Measurements from ENCODE around the gene NDUFS3. TPM values are rescaled to one million over a fixed set of nuclear protein-coding genes. Genes with fewer than 3 reads are reported as not detected.
"Not testable (repeated sequence)": the region's sequence is repeated elsewhere in the genome, so short reads cannot be mapped to it uniquely, and the experiment has no call there.

NDUFS3 gene
- 119 TPM for polyA plus RNA-seq (2013, experiment 1 of 2)
- polyA plus RNA-seq (2013, experiment 2 of 2): 110 TPM

- peak within 1 kb of the TSS; percentile 94 for H3K9ac ChIP-seq (ENCODE audit: low read depth, low read length)
- H3K27me3 ChIP-seq (ENCODE audit: insufficient read depth, low read length): no peaks in the 10 kb centered on the region
- peak within 1 kb of the TSS; percentile 88 for H3K27ac ChIP-seq (ENCODE audit: low read depth, low read length)
- H3K9me3 ChIP-seq (ENCODE audit: insufficient read depth, low read depth, low read length): no peaks in the 10 kb centered on the region
- peaks cover 8% of the 10 kb centered on the region; the same call in 1 of the 2 replicates for H3K4me1 ChIP-seq (ENCODE audit: insufficient read depth, low read length)
- WGBS: under 1% methylated on average over 72 of the region's 72 CpGs
- H3K4me3 ChIP-seq (ENCODE audit: low read length): peak within 1 kb of the TSS; percentile 94
- H3K36me3 ChIP-seq (ENCODE audit: insufficient read depth, low read length): peaks cover 67% of the 10 kb centered on the region
Observed at GRCh38 chr11:47578524-47579494, at the start of gene NDUFS3, which contains the start of gene KBTBD4. Gene NDUFS3 (plus strand): TSS chr11:47579074. CDS start chr11:47579092, 18 bp downstream. Gene KBTBD4 (minus strand): TSS chr11:47578970. CDS start chr11:47578951, 19 bp downstream.

DNA sequence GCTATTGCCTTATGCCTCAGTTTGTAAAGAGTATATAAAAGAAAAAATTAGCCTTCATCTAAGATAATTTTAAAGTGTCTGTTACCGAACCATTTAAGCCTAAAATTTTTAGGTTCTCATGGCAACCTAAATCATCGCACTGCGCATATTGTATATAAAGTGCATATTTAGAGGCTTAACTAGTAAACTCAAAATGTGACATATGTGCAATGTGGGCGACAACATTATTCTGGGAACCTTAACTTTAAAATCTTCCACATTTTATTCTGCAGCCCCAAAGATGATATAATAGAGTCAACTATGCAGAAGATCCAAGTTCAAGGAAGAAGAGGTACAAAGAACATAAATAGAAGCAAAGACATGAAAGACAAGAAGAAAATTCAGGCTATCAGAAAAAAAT is 48.9 kb upstream of the NDUFS3 start:
- no peak overlapping the region for H3K9ac ChIP-seq (ENCODE audit: low read depth, low read length)
- H3K4me3 ChIP-seq (ENCODE audit: low read length): no peak overlapping the region
- no peak overlapping the region for H3K27ac ChIP-seq (ENCODE audit: low read depth, low read length)
- no peaks in the 10 kb centered on the region for H3K9me3 ChIP-seq (ENCODE audit: insufficient read depth, low read depth, low read length)
- peaks cover 9% of the 10 kb centered on the region for H3K36me3 ChIP-seq (ENCODE audit: insufficient read depth, low read length)
- 100% methylated on average over 3 of the region's 4 CpGs for WGBS
- H3K27me3 ChIP-seq (ENCODE audit: insufficient read depth, low read length): no peaks in the 10 kb centered on the region
- H3K4me1 ChIP-seq (ENCODE audit: insufficient read depth, low read length): peaks cover 21% of the 10 kb centered on the region

- not testable (repeated sequence) for H3K4me3 ChIP-seq (ENCODE audit: low read length); H3K9ac ChIP-seq (ENCODE audit: low read depth, low read length); H3K9me3 ChIP-seq (ENCODE audit: insufficient read depth, low read depth, low read length); H3K27ac ChIP-seq (ENCODE audit: low read depth, low read length); H3K27me3 ChIP-seq (ENCODE audit: insufficient read depth, low read length)
- WGBS: 94% methylated on average over 9 of the region's 9 CpGs
- peaks cover 13% of the 10 kb centered on the region for H3K4me1 ChIP-seq (ENCODE audit: insufficient read depth, low read length)
- peaks cover 12% of the 10 kb centered on the region for H3K36me3 ChIP-seq (ENCODE audit: insufficient read depth, low read length)
Observed at GRCh38 chr11:47530721-47531120, 48.2 kb upstream of the NDUFS3 start.

GRCh38 chr11:47531666-47532065 is 47.2 kb upstream of the NDUFS3 start:
- Histone ChIP-seq H3K36me3 (ENCODE audit: insufficient read depth, low read length) (peaks cover 20% of the 10 kb centered on the region), H3K4me1 (ENCODE audit: insufficient read depth, low read length) (0 out of 2 replicates have a peak, but pooled peaks cover 5% of the 10 kb centered on the region), H3K27me3 (ENCODE audit: insufficient read depth, low read length) (no peaks in the 10 kb centered on the region), H3K27ac (ENCODE audit: low read depth, low read length) (no peak overlapping the region), H3K4me3 (ENCODE audit: low read length) (no peak overlapping the region), H3K9ac (ENCODE audit: low read depth, low read length) (no peak overlapping the region), H3K9me3 (ENCODE audit: insufficient read depth, low read depth, low read length) (no peaks in the 10 kb centered on the region)
- 90% methylated on average over 3 of the region's 3 CpGs for WGBS

DNA sequence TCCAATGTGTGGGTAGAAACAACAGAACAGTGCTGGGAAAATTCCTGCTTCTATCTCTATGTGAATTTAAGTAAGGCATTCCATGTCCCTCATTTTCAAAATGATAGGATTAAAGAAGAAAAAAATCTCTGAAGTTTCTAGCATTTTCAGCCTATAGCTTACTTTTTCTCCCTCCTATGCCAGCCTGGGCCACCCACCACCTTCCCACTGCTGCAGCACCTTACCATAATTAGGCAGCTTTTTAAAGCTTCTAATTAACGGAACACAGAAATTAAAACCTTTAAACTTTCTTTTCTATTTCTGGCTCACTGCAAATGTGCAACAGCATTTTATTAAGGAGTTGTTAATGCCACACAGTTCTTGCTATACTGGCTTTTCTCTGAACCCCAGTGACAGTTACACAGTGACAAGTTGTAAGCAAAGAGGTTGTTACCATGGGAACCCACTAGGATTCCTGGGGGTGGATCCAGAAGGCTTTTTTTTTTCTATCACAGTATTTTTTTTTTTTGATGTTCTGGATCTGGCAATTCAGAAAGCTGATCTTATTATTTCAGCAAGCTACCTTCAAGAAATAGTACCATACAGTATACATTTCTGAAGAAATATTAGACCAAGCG is 46.2 kb upstream of the NDUFS3 start:
- WGBS: 96% methylated on average over 2 of the region's 2 CpGs
- H3K36me3 ChIP-seq (ENCODE audit: insufficient read depth, low read length): peaks cover 22% of the 10 kb centered on the region
- H3K27me3 ChIP-seq (ENCODE audit: insufficient read depth, low read length): no peaks in the 10 kb centered on the region
- no peak overlapping the region for H3K9ac ChIP-seq (ENCODE audit: low read depth, low read length)
- H3K9me3 ChIP-seq (ENCODE audit: insufficient read depth, low read depth, low read length): no peaks in the 10 kb centered on the region
- H3K27ac ChIP-seq (ENCODE audit: low read depth, low read length): no peak overlapping the region
- 0 out of 2 replicates have a peak, but pooled peaks cover 5% of the 10 kb centered on the region for H3K4me1 ChIP-seq (ENCODE audit: insufficient read depth, low read length)
- no peak overlapping the region for H3K4me3 ChIP-seq (ENCODE audit: low read length)

DNA sequence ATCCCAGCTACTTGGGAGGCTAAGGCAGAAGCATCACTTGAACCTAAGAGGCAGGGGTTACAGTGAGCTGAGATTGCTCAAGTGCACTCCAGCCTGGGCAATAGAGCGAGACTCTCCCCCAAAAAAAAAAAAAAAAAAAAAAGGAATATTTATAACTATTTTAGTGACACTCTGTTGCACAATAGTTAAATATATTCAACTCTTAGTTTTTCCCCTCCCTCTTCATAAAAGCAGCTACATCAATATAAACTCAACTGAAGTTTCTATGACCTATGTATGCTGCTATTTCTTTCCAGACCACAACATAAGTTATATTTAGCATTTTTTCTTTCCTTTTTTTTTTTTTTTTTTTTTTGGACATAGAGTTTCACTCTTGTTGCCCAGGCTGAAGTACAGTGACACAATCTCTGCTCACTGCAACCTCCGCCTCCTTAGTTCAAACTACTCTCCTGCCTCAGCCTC is 45.2 kb upstream of the NDUFS3 start:
- no peak overlapping the region for H3K27ac ChIP-seq (ENCODE audit: low read depth, low read length)
- no peak overlapping the region for H3K4me3 ChIP-seq (ENCODE audit: low read length)
- no peaks in the 10 kb centered on the region for H3K27me3 ChIP-seq (ENCODE audit: insufficient read depth, low read length)
- no peaks in the 10 kb centered on the region for H3K9me3 ChIP-seq (ENCODE audit: insufficient read depth, low read depth, low read length)
- no peak overlapping the region for H3K9ac ChIP-seq (ENCODE audit: low read depth, low read length)
- peaks cover 8% of the 10 kb centered on the region; the same call in 1 of the 2 replicates for H3K4me1 ChIP-seq (ENCODE audit: insufficient read depth, low read length)
- H3K36me3 ChIP-seq (ENCODE audit: insufficient read depth, low read length): peaks cover 22% of the 10 kb centered on the region
- WGBS: 100% methylated on average over 1 of the region's 2 CpGs

GRCh38 chr11:47534704-47535251 is 44.1 kb upstream of the NDUFS3 start:
- Histone ChIP-seq H3K9ac (ENCODE audit: low read depth, low read length) (no peak overlapping the region), H3K4me1 (ENCODE audit: insufficient read depth, low read length) (peaks cover 18% of the 10 kb centered on the region), H3K4me3 (ENCODE audit: low read length) (no peak overlapping the region), H3K9me3 (ENCODE audit: insufficient read depth, low read depth, low read length) (no peaks in the 10 kb centered on the region), H3K36me3 (ENCODE audit: insufficient read depth, low read length) (peaks cover 22% of the 10 kb centered on the region), H3K27ac (ENCODE audit: low read depth, low read length) (no peak overlapping the region), H3K27me3 (ENCODE audit: insufficient read depth, low read length) (no peaks in the 10 kb centered on the region)
- 95% methylated on average over 2 of the region's 4 CpGs for WGBS

DNA sequence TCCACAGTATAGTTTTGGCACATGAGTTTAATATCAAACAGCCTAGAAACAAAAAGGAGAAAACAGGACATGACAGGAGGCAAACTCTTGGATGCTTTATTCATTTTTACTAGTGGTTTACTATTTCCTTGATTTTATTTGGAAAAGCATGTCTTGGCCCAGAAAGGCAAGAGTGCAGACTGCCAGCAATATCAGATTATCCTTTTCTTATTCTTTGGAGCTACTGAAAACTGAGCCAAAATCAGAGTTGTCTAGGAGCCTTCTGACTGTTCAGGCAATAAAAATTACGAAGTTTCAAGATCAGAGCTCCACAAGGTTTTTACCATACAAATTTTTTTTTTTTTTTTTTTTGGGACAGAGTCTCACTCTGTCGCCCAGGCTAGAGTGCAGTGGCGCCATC is 42.0 kb upstream of the NDUFS3 start:
- peaks cover 25% of the 10 kb centered on the region for H3K4me1 ChIP-seq (ENCODE audit: insufficient read depth, low read length)
- no peaks in the 10 kb centered on the region for H3K27me3 ChIP-seq (ENCODE audit: insufficient read depth, low read length)
- peaks cover 17% of the 10 kb centered on the region for H3K36me3 ChIP-seq (ENCODE audit: insufficient read depth, low read length)
- H3K9me3 ChIP-seq (ENCODE audit: insufficient read depth, low read depth, low read length): no peaks in the 10 kb centered on the region
- H3K4me3 ChIP-seq (ENCODE audit: low read length): no peak overlapping the region
- WGBS: 97% methylated on average over 1 of the region's 3 CpGs
- no peak overlapping the region for H3K9ac ChIP-seq (ENCODE audit: low read depth, low read length)
- no peak overlapping the region for H3K27ac ChIP-seq (ENCODE audit: low read depth, low read length)

- Histone ChIP-seq H3K9me3 (ENCODE audit: insufficient read depth, low read depth, low read length) (no peaks in the 10 kb centered on the region), H3K27ac (ENCODE audit: low read depth, low read length) (0 out of 2 replicates have a peak overlapping the region, but pooled peaks have one; percentile 19), H3K4me1 (ENCODE audit: insufficient read depth, low read length) (peaks cover 20% of the 10 kb centered on the region), H3K4me3 (ENCODE audit: low read length) (no peak overlapping the region), H3K9ac (ENCODE audit: low read depth, low read length) (0 out of 2 replicates have a peak overlapping the region, but pooled peaks have one; percentile 10), H3K36me3 (ENCODE audit: insufficient read depth, low read length) (peaks cover 20% of the 10 kb centered on the region), H3K27me3 (ENCODE audit: insufficient read depth, low read length) (no peaks in the 10 kb centered on the region)
- WGBS: 89% methylated on average over 10 of the region's 10 CpGs
Observed at GRCh38 chr11:47538741-47539565, 39.9 kb upstream of the NDUFS3 start.

- Histone ChIP-seq H3K27me3 (ENCODE audit: insufficient read depth, low read length) (no peaks in the 10 kb centered on the region), H3K36me3 (ENCODE audit: insufficient read depth, low read length) (peaks cover 19% of the 10 kb centered on the region), H3K9me3 (ENCODE audit: insufficient read depth, low read depth, low read length) (no peaks in the 10 kb centered on the region), H3K4me3 (ENCODE audit: low read length) (no peak overlapping the region), H3K9ac (ENCODE audit: low read depth, low read length) (peak overlapping the region; percentile 10; the same call in 1 of the 2 replicates), H3K27ac (ENCODE audit: low read depth, low read length) (0 out of 2 replicates have a peak overlapping the region, but pooled peaks have one; percentile 19), H3K4me1 (ENCODE audit: insufficient read depth, low read length) (peaks cover 20% of the 10 kb centered on the region)
- 87% methylated on average over 2 of the region's 2 CpGs for whole genome bisulfite sequencing
Observed at GRCh38 chr11:47539681-47540039, 39.2 kb upstream of the NDUFS3 start.

Data from HUES64 (cell line).